Right hindlimb (tissue), 1 donor: ENCODE data around the gene TPP2.
A peak's percentile ranks its signal among the peaks of the same experiment; 100 is the strongest.

ENCODE experiments used
- DNase-seq: peaks from one replicate; pipeline ENCODE4 v3.0.0-alpha.2; 2018

TPP2 gene

DNA sequence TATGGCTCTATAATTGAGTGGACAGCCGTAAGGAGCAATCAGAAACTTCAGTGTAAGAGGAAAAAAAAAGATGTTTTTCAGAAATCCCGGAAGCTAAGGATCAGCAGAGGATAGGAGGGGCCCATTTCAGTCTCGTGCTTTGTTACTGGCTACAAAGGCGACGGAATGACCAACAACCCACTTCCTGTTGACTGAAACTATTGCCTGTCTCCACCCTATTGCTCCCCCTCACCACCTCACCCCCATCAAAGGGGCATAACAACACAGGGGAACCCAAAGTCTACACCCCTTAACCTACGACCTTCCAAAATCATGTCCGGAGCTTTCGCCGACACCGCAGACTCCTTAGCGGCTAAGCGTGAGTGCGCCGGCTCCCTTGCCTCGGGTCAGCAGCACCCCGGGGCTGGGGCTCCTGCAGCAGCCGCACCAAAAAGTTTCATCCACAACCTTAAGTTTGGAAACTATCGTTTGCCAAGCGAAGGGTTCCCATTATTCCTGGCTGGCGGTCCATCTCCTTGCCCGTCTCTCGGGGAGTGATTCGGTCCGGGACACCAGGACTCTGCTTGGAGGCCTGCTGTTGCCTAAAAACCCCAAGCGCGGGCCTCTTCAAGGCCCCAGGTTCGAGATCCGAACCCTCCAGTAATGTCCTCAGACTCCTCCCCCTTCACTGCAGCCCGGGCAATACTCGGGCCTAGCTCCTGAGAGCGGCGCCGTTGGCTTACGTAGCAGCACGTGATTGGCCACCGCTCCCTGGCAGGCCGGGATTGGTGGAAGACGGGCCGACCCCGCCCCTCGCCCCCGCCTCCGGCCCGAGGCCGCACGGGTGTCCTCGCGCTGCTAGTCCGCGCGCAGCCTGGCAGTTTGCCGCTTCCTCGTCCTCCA lies at the start of gene TPP2:
TSS of gene TPP2 (plus strand) at position 840 of the 882 bp plus-strand sequence. CDS start 53 bp downstream, outside the sequence.
- DNase-seq: peak; percentile 100

GRCh38 chr13:102548811-102549210 lies 48.0 kb upstream of the TPP2 start:
- no peak for DNase-seq

DNA sequence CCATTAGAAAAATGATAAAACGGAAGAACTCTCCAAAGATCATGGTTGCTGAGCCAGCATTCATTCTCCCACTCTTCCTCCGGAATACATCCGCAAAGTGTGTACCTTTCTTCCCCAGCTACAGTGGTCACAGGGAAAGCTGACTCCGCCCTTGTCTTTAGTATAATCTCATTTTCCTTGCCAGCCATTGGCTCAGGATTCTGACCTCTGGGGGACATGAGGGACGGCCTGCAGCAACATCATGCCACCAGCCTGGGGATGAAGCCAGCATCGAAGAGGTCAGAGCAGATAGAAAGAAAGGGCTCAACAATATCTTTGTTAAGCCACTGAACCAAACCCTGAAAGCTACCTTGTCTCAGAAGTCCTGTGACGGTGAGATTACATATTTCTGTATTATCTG lies 46.3 kb upstream of the TPP2 start:
- DNase-seq: no peak

- no peak for DNase-seq
These were observed 40.8 kb upstream of the TPP2 start for GRCh38 chr13:102555914-102556553.

DNA sequence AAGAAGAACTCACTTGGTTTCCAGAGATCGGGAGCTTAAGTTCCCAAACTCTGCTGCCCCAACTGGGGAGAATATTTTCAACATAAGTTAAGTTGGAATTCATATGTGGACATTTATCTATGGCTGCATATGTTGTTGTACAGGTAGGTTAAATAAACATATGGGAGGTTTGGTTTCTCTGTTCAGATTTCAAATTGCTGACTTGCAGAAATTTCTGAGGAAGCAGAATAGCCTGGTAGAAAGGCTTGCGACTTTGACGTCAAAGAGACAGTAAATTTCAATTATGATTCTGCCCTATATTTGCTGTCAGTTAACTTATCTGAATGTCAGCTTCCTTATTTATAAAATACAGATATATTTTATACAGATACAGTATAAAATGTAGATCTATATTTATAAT lies 40.0 kb upstream of the TPP2 start:
- no peak for DNase-seq

DNA sequence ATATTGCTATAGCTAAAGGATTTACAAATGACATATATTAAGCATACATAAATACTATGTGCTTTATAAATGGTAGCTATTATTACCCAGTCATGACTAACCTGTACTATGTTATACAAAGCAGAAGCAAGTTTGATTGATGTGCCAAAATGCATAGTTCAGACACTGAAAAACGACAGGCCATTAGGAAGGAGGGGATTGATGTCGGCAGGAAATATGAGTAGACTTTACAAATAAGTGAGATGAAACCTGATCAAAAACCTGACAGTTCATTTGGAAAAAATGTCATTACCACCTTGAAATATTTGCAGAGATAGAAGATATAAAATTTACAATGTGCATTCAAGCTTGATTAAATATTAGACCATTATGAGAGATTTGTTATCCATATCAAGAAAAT lies 38.8 kb upstream of the TPP2 start:
- DNase-seq: no peak

DNA sequence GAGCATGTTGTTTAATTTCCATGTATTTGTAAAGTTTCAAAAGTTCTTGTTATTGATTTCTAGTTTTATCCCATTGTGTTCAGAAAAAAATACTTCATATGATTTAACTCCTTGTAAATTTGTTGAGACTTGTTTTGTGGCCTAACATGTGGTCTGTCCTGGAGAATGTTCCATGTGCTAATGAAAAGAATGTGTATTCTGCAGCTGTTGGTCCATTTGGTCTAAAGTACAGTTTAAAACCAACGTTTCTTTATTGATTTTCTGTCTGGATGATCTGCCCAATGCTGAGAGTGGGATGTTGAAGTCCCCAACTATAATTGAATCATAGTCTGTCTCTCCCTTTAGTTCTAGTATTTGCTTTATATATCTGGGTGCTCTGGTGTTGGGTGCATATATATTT lies 34.9 kb upstream of the TPP2 start:
- no peak for DNase-seq

- DNase-seq: no peak
These were observed 33.5 kb upstream of the TPP2 start for GRCh38 chr13:102563267-102563666.

GRCh38 chr13:102564564-102564963 lies 32.2 kb upstream of the TPP2 start:
- no peak for DNase-seq

DNA sequence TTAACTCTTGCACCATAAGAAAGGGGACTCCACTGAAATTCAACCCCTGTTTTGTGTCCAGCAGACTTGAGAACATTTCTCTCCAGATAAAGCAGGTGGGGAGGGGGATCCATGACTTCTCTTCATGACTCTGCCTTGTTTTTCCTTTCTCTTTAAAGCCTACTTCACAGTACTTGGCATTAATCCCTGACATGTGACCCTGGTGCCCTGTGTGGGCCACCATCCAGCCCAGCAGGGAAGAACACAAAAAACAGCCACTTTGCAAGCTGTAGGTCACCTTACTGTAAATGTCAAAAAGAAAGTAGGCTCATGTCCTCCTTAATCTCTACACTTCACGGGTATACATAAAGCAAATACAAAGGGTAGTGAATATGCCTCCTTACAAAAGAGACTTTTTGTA lies 30.3 kb upstream of the TPP2 start:
- no peak for DNase-seq

GRCh38 chr13:102567857-102568256 lies 28.9 kb upstream of the TPP2 start:
- no peak for DNase-seq

DNA sequence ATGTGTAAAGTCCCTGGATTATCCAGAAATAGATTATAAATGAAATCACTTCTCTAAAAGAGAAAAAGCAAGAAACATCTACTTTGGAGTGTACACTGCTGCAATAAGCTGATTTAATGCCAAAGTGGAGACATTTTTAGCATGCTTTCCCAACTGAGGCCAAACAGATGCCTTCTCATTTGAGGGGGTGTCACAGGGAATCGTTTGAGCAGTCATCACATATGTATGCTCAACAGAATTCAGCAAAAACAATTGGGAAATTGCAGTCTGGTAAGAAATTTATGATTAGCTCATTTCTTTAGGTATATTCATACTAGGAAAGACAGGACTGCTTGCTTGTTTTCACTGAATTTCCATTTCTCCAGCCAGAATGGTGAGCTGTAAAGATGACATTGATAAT lies 27.3 kb upstream of the TPP2 start:
- DNase-seq: no peak

DNA sequence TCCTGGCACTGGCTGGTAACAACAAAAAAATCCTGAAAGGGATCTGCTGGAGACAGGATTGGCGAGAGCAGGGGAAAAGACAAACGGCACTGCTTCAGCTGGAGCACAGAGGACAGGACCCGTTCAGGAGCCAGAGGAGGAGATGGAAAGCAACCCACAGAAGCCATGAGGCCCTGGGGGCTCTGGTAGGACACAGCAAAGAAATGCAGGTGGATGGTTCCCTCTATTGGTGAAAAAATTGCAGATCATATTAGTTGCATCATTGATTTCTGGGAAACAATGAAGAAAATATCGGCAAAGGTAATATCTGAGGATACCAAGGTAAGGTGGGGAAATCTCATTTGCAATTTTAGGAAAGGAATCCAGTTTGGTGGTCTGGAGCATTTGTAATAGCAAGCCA lies 25.7 kb upstream of the TPP2 start:
- no peak for DNase-seq

GRCh38 chr13:102572323-102572722 lies 24.5 kb upstream of the TPP2 start:
- no peak for DNase-seq

DNA sequence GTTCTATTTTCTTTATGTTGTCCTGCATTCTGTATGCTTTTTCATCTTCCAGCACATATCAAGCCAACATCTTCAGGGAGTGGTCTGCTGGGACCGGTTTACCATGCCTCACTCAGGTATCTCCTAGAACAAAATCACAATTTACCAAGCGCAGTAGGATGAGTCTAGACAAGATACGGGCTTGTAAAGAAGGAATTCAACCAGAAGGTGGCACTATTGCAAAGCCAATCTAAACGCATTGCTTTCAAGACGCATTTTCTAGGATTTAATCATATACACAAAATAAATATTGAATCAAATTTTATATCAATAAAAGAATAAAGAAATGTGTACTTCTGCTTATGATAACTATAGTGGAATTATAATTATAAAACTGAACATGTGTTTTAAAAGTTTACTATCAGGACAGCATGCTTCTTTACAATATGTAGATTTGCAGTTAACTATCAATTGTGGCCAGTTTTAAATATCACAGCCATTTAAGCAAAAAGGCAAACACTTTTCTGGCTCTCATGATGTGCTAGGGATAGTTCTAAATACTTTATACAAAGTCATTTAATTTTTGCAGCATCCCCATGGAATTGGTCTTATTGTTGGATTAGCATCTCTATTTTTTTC lies 16.1 kb upstream of the TPP2 start:
- no peak for DNase-seq

- DNase-seq: no peak
These were observed 14.5 kb upstream of the TPP2 start for GRCh38 chr13:102582256-102582655.

- DNase-seq: no peak
These were observed 12.4 kb upstream of the TPP2 start for GRCh38 chr13:102584434-102584833.

- DNase-seq: no peak
These were observed 10.2 kb upstream of the TPP2 start for GRCh38 chr13:102586615-102587014.

GRCh38 chr13:102587916-102588315 lies 8.9 kb upstream of the TPP2 start:
- DNase-seq: no peak

- DNase-seq: no peak
These were observed 7.4 kb upstream of the TPP2 start for GRCh38 chr13:102589301-102589822.

GRCh38 chr13:102591988-102592781 lies 4.6 kb upstream of the TPP2 start:
- DNase-seq: peak; percentile 86

DNA sequence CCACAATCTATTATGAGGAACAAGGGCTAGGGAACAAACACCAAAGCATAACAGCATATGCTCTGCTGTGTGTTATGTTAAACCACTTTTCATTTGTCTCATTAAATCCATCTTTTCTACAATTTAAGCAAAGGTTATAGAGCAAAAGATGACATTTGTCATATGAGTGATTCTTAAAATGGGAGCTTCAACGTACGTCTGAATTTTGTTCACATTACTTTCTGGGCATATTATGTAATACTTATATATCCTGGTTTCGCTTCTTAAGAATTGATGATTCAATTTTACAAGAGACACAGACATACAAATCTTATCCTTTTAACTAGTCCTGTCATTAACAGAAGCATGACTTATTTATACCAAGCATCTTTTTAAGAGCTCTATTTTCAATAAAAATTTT lies 3.3 kb upstream of the TPP2 start:
- no peak for DNase-seq
